22Rv1 (cell line): ENCODE results near the gene ABLIM3.

ENCODE experiments used
- ZFX ChIP-seq: fragments of 450-650 bp; IDR thresholded peaks from 2 replicates; pipeline ENCODE4 v1.6.1; 2017; ENCODE audit warnings: antibody characterized with exemption, borderline replicate concordance
- TF ChIP-seq, protein P1 (sequence below): fragments of 450-650 bp; IDR thresholded peaks from 2 replicates; pipeline ENCODE4 v1.5.1; 2017; ENCODE audit warnings: mild to moderate bottlenecking

DNA sequence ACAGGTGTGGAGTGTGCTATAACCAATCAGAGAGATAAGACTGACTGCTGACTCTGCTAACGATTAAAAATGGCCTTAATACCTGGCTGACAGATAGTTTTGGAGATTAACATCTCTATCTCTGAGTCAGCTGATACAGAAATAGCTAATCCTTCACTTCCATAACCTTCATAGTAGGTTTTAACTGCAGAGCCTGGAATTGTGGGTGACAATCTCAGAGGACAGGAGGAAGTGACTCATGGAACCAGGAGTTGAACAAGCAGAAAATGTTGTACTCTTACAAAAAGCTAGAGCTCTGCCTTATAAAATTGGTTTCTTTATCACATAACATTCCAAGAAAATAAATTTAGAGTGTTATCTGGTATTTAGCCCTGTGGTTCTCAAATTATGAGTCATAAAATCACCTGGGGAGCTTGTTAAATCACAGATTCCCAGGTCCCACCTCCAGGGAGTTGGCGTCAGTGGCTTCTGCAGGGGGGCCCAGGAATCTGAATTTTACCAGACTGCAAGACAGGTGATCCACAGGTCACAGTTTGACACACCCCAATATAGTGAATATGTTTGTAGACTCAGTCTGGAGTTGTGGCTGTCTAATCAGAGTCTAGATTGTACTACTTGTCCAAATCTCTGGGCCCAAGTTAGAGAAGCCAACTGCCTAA, 86.0 kb downstream of the ABLIM3 start:
- TF ChIP-seq, protein P1, sequence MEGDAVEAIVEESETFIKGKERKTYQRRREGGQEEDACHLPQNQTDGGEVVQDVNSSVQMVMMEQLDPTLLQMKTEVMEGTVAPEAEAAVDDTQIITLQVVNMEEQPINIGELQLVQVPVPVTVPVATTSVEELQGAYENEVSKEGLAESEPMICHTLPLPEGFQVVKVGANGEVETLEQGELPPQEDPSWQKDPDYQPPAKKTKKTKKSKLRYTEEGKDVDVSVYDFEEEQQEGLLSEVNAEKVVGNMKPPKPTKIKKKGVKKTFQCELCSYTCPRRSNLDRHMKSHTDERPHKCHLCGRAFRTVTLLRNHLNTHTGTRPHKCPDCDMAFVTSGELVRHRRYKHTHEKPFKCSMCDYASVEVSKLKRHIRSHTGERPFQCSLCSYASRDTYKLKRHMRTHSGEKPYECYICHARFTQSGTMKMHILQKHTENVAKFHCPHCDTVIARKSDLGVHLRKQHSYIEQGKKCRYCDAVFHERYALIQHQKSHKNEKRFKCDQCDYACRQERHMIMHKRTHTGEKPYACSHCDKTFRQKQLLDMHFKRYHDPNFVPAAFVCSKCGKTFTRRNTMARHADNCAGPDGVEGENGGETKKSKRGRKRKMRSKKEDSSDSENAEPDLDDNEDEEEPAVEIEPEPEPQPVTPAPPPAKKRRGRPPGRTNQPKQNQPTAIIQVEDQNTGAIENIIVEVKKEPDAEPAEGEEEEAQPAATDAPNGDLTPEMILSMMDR = no peak
- no peak for TF ChIP-seq ZFX
